ENCODE data around the gene XPC.

Gene XPC

DNA sequence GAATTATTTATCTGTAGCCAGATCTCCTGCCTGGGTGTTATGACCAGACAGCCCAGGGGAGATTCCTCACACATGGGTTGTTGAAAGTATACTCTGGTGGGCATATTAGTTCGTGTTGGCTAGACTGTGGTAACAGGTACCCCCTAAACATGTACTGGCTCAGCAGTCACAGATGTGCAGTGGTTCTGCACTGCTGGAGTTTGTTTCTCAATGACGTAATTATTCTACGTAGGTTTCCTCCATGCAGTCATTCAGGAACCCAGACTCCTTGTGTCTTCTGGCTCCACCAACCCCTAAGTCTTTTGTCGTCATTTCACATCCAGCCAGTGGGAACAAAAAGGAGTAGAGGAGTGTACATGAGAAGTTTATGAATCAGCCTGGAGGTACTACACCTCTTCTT lies 16.5 kb upstream of the XPC start:
- TF ChIP-seq CTCF (IDR thresholded peaks at IDR 0.05), result no peak

DNA sequence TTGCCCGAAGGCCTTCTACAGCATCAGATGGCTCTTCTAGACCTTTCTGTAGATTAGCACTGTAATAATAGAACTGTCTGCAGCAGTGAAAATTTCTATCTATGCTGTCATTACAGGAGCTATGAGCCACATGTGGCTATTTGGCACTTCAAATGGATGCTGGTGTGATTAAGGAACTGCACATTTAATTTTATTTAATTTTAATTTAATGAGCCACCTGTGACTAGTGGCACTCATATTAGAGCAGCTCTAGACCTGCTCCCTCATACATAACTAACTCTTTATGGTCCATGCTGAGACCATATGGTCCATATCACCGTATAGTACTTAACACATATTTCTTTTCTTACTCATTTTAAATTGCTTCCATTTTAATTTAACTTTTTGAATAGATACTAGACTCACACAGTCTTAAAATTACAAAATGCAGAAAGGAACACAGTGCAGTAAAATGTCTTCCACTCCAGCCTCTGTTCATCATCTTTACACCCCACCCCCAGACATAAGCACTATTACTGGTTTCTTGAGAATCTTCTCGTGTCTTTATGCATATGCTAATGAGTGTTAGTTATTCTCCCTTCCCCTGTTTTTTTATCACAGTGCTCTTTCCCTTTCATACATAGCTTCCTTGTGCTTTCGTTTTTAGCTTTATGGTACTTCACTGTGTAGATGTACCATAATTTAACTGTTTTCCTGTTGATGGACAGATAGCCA lies 9.8 kb upstream of the XPC start:
- no peak for TF ChIP-seq CTCF (IDR thresholded peaks at IDR 0.05)

DNA sequence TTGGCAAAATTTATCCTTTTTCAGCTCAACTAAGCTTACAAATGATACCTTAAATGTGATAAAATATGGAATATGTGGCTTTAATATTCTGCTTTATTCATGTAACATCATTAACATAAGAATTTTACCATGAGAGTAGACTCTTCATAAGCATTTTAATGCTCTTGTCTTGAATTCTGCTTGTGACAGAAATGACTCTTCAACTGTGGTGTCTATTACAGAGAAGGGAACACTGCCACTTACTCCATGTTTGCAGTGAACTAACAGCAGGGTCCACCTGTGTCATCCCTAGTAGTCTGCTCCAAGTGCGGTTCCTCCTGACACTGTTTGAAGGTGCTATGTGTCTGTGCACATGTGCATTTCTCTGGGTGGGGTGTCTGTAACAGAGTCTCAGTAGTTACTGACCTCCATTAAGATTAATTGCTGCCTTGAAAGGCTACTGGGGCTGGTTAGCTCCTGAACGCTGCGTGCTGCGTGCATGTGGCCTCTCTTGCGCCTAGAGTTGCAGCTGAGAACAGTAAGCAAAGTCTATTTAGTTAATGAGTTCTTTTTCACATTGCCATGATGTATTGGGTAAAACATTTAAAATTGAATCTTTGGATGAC lies 8.6 kb upstream of the XPC start:
- TF ChIP-seq CTCF (IDR thresholded peaks at IDR 0.05), result no peak

DNA sequence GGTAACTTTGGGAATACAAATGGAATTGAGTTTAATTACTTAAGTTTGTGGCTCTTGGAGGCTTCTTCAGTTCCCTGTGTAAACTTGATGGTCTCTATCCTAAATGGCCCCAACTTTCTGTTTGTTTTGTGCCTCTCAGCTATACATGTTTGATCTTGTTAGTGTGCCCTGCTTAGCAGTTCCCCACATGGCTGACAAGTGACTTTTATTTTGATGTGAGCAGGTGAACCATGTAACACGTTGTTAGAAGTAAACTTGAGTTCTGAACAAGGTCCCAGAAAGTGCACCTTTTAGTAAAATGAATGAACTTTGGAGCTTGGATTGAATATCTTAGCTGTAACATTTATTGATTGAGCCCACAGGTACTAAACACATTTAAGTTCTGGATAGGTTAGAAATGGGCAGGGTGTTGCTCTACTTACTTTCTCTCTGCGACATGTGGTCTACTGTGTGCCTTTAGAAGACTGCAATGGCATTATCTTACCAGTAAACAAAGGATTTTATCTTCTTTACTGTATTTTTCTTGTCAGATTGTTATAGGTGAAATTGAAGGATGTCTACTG lies 4.7 kb upstream of the XPC start:
- no peak for TF ChIP-seq CTCF (IDR thresholded peaks at IDR 0.05)

GRCh38 chr3:14181253-14181652 lies 2.9 kb upstream of the XPC start:
- TF ChIP-seq CTCF (IDR thresholded peaks at IDR 0.05), result no peak

DNA sequence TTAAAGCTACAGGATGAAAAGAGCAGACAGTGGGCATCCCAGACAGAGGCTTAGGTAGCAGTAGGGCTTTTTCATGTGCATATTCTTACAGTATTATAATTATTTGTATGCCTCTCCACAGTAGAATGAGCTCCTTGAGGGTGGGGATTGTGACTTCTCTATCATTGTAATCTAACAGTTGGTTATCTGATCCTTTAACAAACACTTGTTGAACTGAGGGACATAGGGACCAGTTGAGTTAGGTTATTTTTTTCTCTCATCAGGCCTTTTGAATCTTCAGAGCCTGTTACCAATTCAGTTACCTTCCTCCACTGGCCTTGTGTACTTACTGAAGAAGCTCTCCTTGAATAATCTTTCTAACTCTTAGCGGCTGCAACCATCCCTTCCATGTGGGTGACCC lies 1.4 kb upstream of the XPC start:
- TF ChIP-seq CTCF (IDR thresholded peaks at IDR 0.05), result no peak

GRCh38 chr3:14179114-14179465 lies 689 bp upstream of the XPC start:
- no peak for TF ChIP-seq CTCF (IDR thresholded peaks at IDR 0.05)

All from LNCAP (cell line).